Measurements from ENCODE around the gene MGST2. TPM values are rescaled to one million over a fixed set of nuclear protein-coding genes. Genes with fewer than 3 reads are reported as not detected.

The MGST2 gene
- polyA plus RNA-seq, 4 donors = 51.4 to 59.5 (median 55.9) TPM

GRCh38 chr4:139735381-139736273 lies 70.0 kb downstream of the MGST2 start:
- DNase-seq (ENCODE audit: low read depth in 4 of 4, low spot score in 2 of 4) = no peak

DNA sequence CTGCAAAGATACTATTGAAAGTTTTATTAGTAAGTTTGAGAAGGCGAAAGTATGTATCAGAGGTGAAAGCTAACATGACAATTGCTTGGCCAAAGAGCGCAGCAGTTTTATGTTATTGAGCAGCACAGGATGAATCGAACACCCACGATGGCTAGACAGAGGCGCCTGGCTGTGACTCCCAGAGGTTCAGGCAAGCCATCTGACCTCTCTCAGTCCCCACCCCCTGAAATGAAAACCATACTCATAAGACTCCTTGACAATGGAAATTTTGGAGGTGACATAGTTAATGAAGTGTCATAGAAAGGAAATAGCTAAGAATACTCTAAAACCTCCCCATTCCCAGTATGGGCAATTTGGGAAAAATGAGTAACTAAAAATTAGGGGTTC lies 70.6 kb downstream of the MGST2 start:
- DNase-seq (ENCODE audit: low read depth in 4 of 4, low spot score in 2 of 4) = no peak

- DNase-seq (ENCODE audit: low read depth in 4 of 4, low spot score in 2 of 4) = no peak
Measured at GRCh38 chr4:139736661-139737060, 71.0 kb downstream of the MGST2 start.

DNA sequence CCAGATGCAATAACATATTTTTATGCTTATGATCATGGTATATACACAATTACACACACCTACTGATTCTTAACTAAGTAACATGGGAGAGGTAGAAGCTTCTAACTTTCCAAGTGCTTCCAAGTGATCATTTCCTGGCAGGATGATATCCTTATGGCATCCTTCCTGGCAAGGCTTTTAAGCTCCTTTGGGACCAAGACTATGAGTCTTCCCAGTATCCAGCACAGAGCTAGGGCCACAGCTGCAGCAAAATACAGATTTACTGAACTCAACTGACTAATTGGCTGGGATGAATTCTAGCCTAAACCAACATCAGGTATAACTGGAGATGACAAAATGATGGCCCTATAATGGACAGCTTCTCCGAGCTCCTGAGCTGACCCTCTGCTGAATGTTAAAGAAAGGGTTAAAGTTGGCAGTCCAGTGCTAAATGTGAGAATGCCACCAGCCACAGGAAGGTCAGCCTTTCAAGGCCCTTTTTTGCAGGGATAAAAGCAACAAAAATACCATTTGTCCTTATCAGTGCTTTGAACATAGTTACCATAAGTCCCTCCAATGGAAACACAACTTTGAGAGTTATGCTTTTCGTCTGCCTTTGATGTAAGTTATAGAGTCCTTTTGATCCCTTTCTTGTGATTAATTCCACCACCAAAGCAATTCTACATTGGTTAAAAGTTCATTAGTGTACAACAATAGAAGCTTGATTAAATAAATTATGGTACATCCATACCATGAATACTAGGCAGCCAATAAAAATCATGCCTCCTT lies 73.4 kb downstream of the MGST2 start:
- no peak for DNase-seq (ENCODE audit: low read depth in 4 of 4, low spot score in 2 of 4)

- no peak for DNase-seq (ENCODE audit: low read depth in 4 of 4, low spot score in 2 of 4)
Measured at GRCh38 chr4:139740121-139740520, 74.5 kb downstream of the MGST2 start.

GRCh38 chr4:139740531-139741041 lies 75.0 kb downstream of the MGST2 start:
- DNase-seq (ENCODE audit: low read depth in 4 of 4, low spot score in 2 of 4) = no peak

- no peak for DNase-seq (ENCODE audit: low read depth in 4 of 4, low spot score in 2 of 4)
Measured at GRCh38 chr4:139743027-139743426, 77.4 kb downstream of the MGST2 start.

DNA sequence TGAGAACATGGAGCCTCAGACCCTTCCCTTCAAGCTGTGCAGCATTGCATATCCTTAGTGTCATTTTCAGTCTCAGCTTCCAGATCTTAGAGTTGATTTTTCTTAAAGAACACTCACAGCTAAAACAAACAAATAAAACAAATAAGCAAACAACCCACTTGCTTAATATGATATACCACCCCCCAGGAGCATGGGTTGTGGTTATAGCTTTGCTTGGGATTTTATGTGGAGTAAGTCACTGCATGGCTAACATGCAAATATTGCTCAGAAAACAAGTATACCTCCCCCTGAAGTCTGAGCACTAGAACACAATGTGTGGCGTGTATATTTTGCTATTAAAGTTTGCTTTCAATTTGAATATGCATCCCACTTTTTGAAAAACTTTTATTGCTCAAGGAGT lies 78.6 kb downstream of the MGST2 start:
- DNase-seq (ENCODE audit: low read depth in 4 of 4, low spot score in 2 of 4) = no peak

- no peak for DNase-seq (ENCODE audit: low read depth in 4 of 4, low spot score in 2 of 4)
Measured at GRCh38 chr4:139745111-139745639, 79.6 kb downstream of the MGST2 start.

DNA sequence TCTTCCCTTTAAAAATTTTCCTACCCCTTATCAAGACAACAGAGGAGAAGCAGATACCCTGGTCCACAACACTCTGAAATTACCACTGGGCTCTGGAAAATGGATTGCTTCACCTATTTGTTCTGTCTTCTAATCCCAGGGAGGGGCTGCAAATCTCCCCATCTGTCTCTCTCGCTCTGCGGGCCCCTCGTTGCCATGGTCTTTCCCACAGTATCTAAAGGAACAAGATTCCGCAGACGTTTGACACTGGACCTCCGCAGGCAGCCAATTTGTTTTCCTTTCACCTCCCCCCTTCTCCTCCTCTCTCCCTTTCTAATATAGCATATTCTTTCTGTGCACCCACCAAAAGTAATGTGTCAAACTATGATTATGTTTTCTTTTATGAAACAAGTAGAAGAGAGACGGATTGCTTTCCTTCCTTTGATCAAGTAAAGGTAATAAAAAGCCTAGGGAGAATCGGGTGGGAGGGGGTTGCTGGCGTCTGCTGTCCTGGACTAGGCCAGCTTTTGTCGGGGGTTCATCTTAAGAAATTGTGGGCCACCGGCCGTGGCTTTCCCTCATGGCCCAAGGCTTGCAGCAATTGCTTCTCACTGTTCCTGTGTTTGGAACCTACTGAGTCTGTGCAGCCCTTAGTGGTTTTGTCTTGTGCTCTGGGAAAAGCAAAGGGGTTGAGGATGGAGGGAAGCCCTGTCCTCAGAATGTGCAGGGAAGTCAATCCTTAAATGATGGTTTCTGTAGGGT lies 81.0 kb downstream of the MGST2 start:
- DNase-seq (ENCODE audit: low read depth in 4 of 4, low spot score in 2 of 4) = no peak

GRCh38 chr4:139749338-139749737 lies 83.7 kb downstream of the MGST2 start:
- DNase-seq (ENCODE audit: low read depth in 4 of 4, low spot score in 2 of 4) = no peak

- no peak for DNase-seq (ENCODE audit: low read depth in 4 of 4, low spot score in 2 of 4)
Measured at GRCh38 chr4:139749835-139750498, 84.3 kb downstream of the MGST2 start.

DNA sequence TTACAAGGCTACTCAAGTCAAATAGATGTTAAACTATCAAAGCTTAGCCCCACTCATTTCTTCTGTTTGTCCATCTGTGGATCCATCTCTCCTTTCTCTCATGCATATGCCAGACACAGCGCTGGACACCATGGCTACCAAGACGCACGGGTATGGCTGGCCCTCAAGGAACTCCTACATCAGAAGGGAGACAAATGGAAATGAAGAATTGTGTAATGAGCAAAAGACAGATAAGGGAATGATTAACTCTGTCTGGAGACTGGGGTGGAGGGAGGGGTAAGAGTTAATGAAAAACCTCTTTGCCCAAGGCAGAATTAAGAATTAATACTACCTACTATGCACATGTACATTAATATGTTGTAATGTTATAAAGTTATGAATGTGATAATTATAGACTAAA lies 88.1 kb downstream of the MGST2 start:
- no peak for DNase-seq (ENCODE audit: low read depth in 4 of 4, low spot score in 2 of 4)

Other genes starting within 250 kb of the MGST2 start
- gene RAB33B, start 211.7 kb upstream of the MGST2 start, polyA plus RNA-seq (ENCODE audit: insufficient read length in 4 of 4) = 10 to 100 TPM; 10.1 to 13.0 (median 11.4) TPM
- gene SETD7, start 109.6 kb upstream of the MGST2 start, polyA plus RNA-seq (ENCODE audit: insufficient read length in 4 of 4) = 10 to 100 TPM; 12.6 to 13.1 (median 12.7) TPM